ENCODE measurements around the gene LMTK2. TPM values are rescaled to one million over a fixed set of nuclear protein-coding genes. Genes with fewer than 3 reads are reported as not detected.

The LMTK2 gene
- total RNA-seq, 1 donor from 2014 or later: 20.6 TPM

DNA sequence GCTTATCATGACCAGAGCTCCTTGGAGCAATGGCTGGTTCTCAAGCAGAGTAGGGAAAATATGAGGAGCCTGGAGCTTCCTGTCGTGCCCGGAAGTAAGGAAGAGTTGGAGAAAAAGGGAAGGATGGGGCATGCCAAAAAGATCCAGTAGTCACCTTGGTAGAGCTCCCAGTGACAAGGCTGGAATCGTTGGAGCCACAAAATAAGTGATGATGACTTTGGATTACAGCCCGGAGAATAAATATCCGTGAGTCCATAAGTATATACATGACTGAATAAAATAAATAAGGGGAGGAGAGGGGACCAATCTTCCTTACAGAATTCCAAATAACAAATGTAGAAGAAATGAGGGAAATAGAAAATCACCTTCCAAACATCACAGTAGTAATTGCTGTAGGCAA lies 29.3 kb downstream of the LMTK2 start:
- H3K27ac Mint-ChIP-seq (ENCODE audit: unreplicated experiment): no peak overlapping the region
- H3K36me3 Mint-ChIP-seq (ENCODE audit: unreplicated experiment): no peaks in the 10 kb centered on the region
- no peaks in the 10 kb centered on the region for H3K27me3 Mint-ChIP-seq (ENCODE audit: unreplicated experiment)
- H3K4me3 Mint-ChIP-seq (ENCODE audit: unreplicated experiment): no peak overlapping the region
- no peaks in the 10 kb centered on the region for H3K4me1 Mint-ChIP-seq (ENCODE audit: low read depth, unreplicated experiment)
- DNase-seq: no peak
- no peak for TF ChIP-seq CTCF (IDR thresholded peaks at IDR 0.05; ENCODE audit: partially characterized antibody, unreplicated experiment)
- H3K9me3 Mint-ChIP-seq (ENCODE audit: unreplicated experiment): peaks cover 2% of the 10 kb centered on the region

DNA sequence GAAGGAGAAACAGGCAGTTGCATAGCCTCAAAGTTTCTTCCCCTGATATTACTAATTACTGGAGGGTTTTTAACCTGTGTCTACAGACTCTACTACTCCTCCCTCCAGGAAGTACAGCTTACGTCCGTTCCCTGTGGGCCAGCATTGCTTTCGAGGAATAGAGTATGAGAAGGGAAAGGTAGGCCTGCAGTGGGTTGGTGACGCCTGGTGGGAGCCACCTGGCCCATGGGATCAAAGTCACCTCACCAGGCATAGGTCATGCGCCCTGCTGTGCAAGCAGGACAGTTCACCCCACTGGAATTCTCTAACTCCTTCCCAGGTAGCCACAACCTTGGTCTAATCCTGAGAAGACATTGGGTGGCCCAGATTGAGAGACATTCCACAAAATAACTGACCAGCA lies 29.8 kb downstream of the LMTK2 start:
- no peaks in the 10 kb centered on the region for H3K27me3 Mint-ChIP-seq (ENCODE audit: unreplicated experiment)
- H3K4me3 Mint-ChIP-seq (ENCODE audit: unreplicated experiment): no peak overlapping the region
- no peak for TF ChIP-seq CTCF (IDR thresholded peaks at IDR 0.05; ENCODE audit: partially characterized antibody, unreplicated experiment)
- peaks cover 2% of the 10 kb centered on the region for H3K9me3 Mint-ChIP-seq (ENCODE audit: unreplicated experiment)
- H3K36me3 Mint-ChIP-seq (ENCODE audit: unreplicated experiment): no peaks in the 10 kb centered on the region
- DNase-seq: no peak
- no peaks in the 10 kb centered on the region for H3K4me1 Mint-ChIP-seq (ENCODE audit: low read depth, unreplicated experiment)
- H3K27ac Mint-ChIP-seq (ENCODE audit: unreplicated experiment): no peak overlapping the region

DNA sequence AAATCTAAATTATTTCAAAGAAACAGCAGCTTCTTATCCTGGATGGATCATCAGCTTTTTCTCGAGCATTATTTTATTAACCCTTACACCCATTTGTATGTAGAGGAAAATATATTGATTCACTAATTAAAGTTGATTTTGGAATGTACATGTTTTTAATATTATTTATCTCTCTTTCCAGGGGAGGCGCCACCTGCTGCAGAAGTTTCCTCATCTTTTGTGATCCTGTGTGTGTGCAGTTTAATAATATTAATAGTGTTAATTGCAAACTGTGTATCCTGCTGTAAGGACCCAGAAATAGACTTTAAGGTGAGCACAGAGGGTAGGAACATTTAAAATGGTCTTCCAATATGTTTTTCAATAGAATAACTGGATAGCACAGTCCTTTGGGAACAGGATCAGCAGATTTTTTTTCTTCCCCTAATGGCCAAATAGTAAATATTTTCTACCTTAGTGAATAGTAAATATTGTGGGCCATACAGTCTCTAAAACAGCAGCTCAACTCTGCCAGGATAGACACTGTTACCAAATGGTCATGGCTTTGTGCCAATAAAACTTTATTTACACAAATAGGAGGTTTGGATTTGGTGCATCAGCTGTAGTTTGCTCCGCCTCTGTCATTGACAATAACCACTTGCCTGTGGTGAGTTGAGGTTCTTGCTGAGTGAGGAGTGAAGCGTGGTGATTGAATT lies 30.6 kb downstream of the LMTK2 start:
- no peaks in the 10 kb centered on the region for H3K27me3 Mint-ChIP-seq (ENCODE audit: unreplicated experiment)
- H3K36me3 Mint-ChIP-seq (ENCODE audit: unreplicated experiment): no peaks in the 10 kb centered on the region
- peaks cover 2% of the 10 kb centered on the region for H3K9me3 Mint-ChIP-seq (ENCODE audit: unreplicated experiment)

DNA sequence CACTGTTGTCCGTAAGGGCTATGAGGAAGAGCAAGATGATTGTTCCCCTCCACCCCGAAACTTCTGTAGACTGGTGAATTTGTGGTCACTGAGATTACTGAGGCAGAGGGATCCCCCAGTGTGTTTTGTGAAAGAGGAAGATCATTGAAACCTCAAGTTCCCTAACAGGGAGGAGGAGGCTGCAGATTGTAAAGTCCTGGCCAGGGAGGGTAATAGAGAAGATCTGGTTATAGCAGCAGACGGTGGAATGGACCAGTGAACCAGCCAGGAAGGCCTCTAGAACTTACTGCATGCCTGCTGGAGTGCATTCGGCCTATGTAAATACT lies 31.1 kb downstream of the LMTK2 start:
- Mint-ChIP-seq H3K4me1 (ENCODE audit: low read depth, unreplicated experiment) (no peaks in the 10 kb centered on the region), H3K27ac (ENCODE audit: unreplicated experiment) (no peak overlapping the region), H3K9me3 (ENCODE audit: unreplicated experiment) (peaks cover 2% of the 10 kb centered on the region), H3K36me3 (ENCODE audit: unreplicated experiment) (no peaks in the 10 kb centered on the region), H3K27me3 (ENCODE audit: unreplicated experiment) (no peaks in the 10 kb centered on the region), H3K4me3 (ENCODE audit: unreplicated experiment) (no peak overlapping the region)
- DNase-seq: no peak
- TF ChIP-seq CTCF (IDR thresholded peaks at IDR 0.05; ENCODE audit: partially characterized antibody, unreplicated experiment): no peak

More for the DNA sequence above, 30.6 kb downstream of the LMTK2 start:
- DNase-seq: no peak
- Mint-ChIP-seq H3K4me1 (ENCODE audit: low read depth, unreplicated experiment) (no peaks in the 10 kb centered on the region), H3K27ac (ENCODE audit: unreplicated experiment) (no peak overlapping the region), H3K4me3 (ENCODE audit: unreplicated experiment) (no peak overlapping the region)
- no peak for TF ChIP-seq CTCF (IDR thresholded peaks at IDR 0.05; ENCODE audit: partially characterized antibody, unreplicated experiment)

GRCh38 chr7:98138672-98139071 lies 32.0 kb downstream of the LMTK2 start:
- no peak overlapping the region for H3K27ac Mint-ChIP-seq (ENCODE audit: unreplicated experiment)
- peaks cover 2% of the 10 kb centered on the region for H3K9me3 Mint-ChIP-seq (ENCODE audit: unreplicated experiment)
- TF ChIP-seq CTCF (IDR thresholded peaks at IDR 0.05; ENCODE audit: partially characterized antibody, unreplicated experiment): no peak
- no peak overlapping the region for H3K4me3 Mint-ChIP-seq (ENCODE audit: unreplicated experiment)
- DNase-seq: no peak
- H3K27me3 Mint-ChIP-seq (ENCODE audit: unreplicated experiment): no peaks in the 10 kb centered on the region
- no peaks in the 10 kb centered on the region for H3K36me3 Mint-ChIP-seq (ENCODE audit: unreplicated experiment)
- no peaks in the 10 kb centered on the region for H3K4me1 Mint-ChIP-seq (ENCODE audit: low read depth, unreplicated experiment)

All from glutamatergic neuron (in vitro differentiated cells).